AG09319 (cell line): ENCODE results near the gene EZR.

ENCODE experiments used
- DNase-seq: peaks from one replicate; pipeline ENCODE4 v3.0.0-alpha.2; 2010; ENCODE audit warnings: low read depth; ENCODE audit errors: extremely low read depth
- TF ChIP-seq, protein P1 (sequence below): IDR thresholded peaks from 2 replicates; pipeline ENCODE4 v1.5.1; 2011; ENCODE audit warnings: low read depth, mild to moderate bottlenecking, inconsistent platforms, low read length, moderate library complexity

Gene EZR

GRCh38 chr6:158819213-158819976 is at the start of gene EZR:
TSS of gene EZR (minus strand) at chr6:158819368. CDS start at chr6:158818093, 1,275 bp downstream.
- DNase-seq, result no peak
- TF ChIP-seq, protein P1, sequence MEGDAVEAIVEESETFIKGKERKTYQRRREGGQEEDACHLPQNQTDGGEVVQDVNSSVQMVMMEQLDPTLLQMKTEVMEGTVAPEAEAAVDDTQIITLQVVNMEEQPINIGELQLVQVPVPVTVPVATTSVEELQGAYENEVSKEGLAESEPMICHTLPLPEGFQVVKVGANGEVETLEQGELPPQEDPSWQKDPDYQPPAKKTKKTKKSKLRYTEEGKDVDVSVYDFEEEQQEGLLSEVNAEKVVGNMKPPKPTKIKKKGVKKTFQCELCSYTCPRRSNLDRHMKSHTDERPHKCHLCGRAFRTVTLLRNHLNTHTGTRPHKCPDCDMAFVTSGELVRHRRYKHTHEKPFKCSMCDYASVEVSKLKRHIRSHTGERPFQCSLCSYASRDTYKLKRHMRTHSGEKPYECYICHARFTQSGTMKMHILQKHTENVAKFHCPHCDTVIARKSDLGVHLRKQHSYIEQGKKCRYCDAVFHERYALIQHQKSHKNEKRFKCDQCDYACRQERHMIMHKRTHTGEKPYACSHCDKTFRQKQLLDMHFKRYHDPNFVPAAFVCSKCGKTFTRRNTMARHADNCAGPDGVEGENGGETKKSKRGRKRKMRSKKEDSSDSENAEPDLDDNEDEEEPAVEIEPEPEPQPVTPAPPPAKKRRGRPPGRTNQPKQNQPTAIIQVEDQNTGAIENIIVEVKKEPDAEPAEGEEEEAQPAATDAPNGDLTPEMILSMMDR, result no peak

- TF ChIP-seq, protein P1, result no peak
- DNase-seq, result no peak
Measured at GRCh38 chr6:158868122-158868480, 48.9 kb upstream of the EZR start.

GRCh38 chr6:158867381-158868121 is 48.4 kb upstream of the EZR start:
- DNase-seq, result no peak

DNA sequence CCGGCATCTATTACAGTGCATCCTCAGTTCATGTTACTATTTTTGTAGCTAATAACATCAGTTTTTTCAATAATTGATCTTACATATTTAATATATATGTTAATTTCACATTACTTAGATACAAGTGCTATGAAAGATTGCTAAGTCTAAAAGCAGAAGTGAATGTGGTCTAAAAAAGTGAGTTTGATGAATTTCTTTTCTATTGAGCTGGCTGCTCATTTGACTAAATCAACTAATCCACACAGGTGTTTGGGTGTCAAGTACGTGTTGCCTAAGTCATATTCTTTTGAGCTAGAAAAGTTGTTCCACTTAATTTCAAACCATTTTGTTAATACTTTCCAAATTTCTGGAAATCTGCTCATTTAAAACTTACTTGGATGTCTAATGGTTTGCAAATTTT is 46.6 kb upstream of the EZR start:
- no peak for DNase-seq

More at GRCh38 chr6:158867381-158868121, 48.4 kb upstream of the EZR start:
- TF ChIP-seq, protein P1, result no peak

DNA sequence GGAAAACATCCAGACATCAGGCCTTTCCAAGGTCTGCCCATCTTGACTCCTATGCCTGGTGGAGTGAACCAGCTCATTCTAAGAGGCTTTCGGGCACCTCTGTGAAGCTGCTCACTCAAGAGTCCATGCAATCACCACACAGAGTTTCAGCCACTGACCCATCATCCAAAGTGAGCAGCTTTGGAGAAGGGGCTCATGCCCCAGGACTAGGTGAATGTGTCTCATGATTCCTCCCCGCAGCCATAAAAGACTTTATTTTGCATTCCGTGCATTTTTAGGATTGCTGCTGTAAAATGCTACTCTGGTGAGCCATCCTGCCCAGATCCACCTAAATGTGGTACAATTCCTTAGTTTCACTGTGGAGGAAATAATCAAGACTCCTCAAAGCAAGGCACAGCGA is 44.5 kb upstream of the EZR start:
- TF ChIP-seq, protein P1, result no peak
- no peak for DNase-seq

More for the DNA sequence above, 46.6 kb upstream of the EZR start:
- TF ChIP-seq, protein P1, result no peak

GRCh38 chr6:158861686-158862381 is 42.7 kb upstream of the EZR start:
- no peak for DNase-seq
- TF ChIP-seq, protein P1, result no peak

GRCh38 chr6:158860279-158860865 is 41.2 kb upstream of the EZR start:
- no peak for DNase-seq
- TF ChIP-seq, protein P1, result no peak
